Measurements from ENCODE around the gene PLPP1.

The PLPP1 gene

GRCh38 chr5:55454282-55454681 lies 80.5 kb downstream of the PLPP1 start:
- no peak for DNase-seq (ENCODE audit: low read depth)
- no peak overlapping the region for H3K4me3 ChIP-seq (ENCODE audit: low read length)
- no peak for TF ChIP-seq CTCF (conservative IDR thresholded peaks at IDR 0.05; ENCODE audit: low read length)

GRCh38 chr5:55453211-55453610 lies 81.6 kb downstream of the PLPP1 start:
- H3K4me3 ChIP-seq (ENCODE audit: low read length) = no peak overlapping the region
- DNase-seq (ENCODE audit: low read depth) = no peak
- TF ChIP-seq CTCF (conservative IDR thresholded peaks at IDR 0.05; ENCODE audit: low read length) = no peak

- DNase-seq (ENCODE audit: low read depth) = no peak
- no peak overlapping the region for H3K4me3 ChIP-seq (ENCODE audit: low read length)
- TF ChIP-seq CTCF (conservative IDR thresholded peaks at IDR 0.05; ENCODE audit: low read length) = no peak
These were observed 82.8 kb downstream of the PLPP1 start for GRCh38 chr5:55451976-55452375.

- H3K4me3 ChIP-seq (ENCODE audit: low read length) = no peak overlapping the region
- peak; percentile 59 for DNase-seq (ENCODE audit: low read depth)
- TF ChIP-seq CTCF (conservative IDR thresholded peaks at IDR 0.05; ENCODE audit: low read length) = no peak
These were observed 84.6 kb downstream of the PLPP1 start for GRCh38 chr5:55450050-55450765.

- H3K4me3 ChIP-seq (ENCODE audit: low read length) = no peak overlapping the region
- TF ChIP-seq CTCF (conservative IDR thresholded peaks at IDR 0.05; ENCODE audit: low read length) = no peak
- DNase-seq (ENCODE audit: low read depth) = peak; percentile 44
These were observed 88.0 kb downstream of the PLPP1 start for GRCh38 chr5:55446640-55447351.

GRCh38 chr5:55445791-55446190 lies 89.0 kb downstream of the PLPP1 start:
- no peak for TF ChIP-seq CTCF (conservative IDR thresholded peaks at IDR 0.05; ENCODE audit: low read length)
- no peak for DNase-seq (ENCODE audit: low read depth)
- H3K4me3 ChIP-seq (ENCODE audit: low read length) = no peak overlapping the region

GRCh38 chr5:55441954-55442353 lies 92.8 kb downstream of the PLPP1 start:
- TF ChIP-seq CTCF (conservative IDR thresholded peaks at IDR 0.05; ENCODE audit: low read length) = no peak
- no peak for DNase-seq (ENCODE audit: low read depth)
- no peak overlapping the region for H3K4me3 ChIP-seq (ENCODE audit: low read length)

Data from AG10803 (cell line).